Left ventricle myocardium superior (tissue), 1 donor: Measurements from ENCODE around the gene GKN1. TPM values are rescaled to one million over a fixed set of nuclear protein-coding genes. Genes with fewer than 3 reads are reported as not detected.
A peak's percentile ranks its signal among the peaks of the same experiment; 100 is the strongest.

Experiments used
- ATAC-seq: fragments of 200-7000 bp; cut with Tn5 transposase; one replicate; pipeline ENCODE4 v1.9.1; 2020; ENCODE audit warnings: mild to moderate bottlenecking, moderate library complexity
- DNase-seq: peaks from one replicate; pipeline ENCODE4 v3.0.0-alpha.2; 2020
- intact Hi-C: fragments of 100-400 bp; cut with micrococcal nuclease; formaldehyde crosslinking; loops from one replicate; pipeline ENCODE4 v1.11.0; 2022
- total RNA-seq: library from RNA; stranded (reverse); fragmentation: NEBNext Ultra II Directional; extraction: Animal tissue kit (Norgen Biotek cat#: 25700); gene quantifications from one replicate; pipeline ENCODE4 v1.2.1, GENCODE V29; 2021
- donor health status: DM: no; HTN: yes; CAD: no; lungs with severe emphysema.

Gene GKN1
- total RNA-seq, 1 donor from 2014 or later: not detected

DNA sequence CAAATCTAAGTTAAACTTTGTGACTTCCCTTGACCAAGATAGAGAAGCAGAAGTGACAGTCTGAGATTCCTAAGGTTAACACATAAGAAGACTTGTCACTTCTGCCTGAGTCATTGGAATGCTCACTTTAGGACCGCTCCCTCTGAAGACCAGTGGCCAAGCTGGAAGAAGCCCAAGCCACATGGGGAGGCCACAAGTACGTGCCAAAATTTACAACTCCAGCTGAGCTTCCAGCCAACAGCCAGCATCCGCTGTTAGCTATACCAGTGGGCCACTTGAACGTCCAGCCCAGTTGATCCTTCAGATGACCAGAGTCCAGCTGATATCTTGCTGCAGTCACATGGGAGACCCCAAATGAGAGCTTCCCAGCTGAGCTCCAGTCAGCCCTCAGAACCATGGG lies 20.4 kb downstream of the GKN1 start:
- ATAC-seq: peak; percentile 83
- DNase-seq: peak; percentile 69
- intact Hi-C loops: no loop called here

GRCh38 chr2:68995916-68996315 lies 21.5 kb downstream of the GKN1 start:
- intact Hi-C loops: no loop called here
- DNase-seq (no peak), ATAC-seq (no peak)

- intact Hi-C loops: no loop called here
- no peak for DNase-seq
- no peak for ATAC-seq
Observed at GRCh38 chr2:68997401-68997800, 23.0 kb downstream of the GKN1 start.

- DNase-seq (no peak), ATAC-seq (no peak)
- intact Hi-C loops: no loop called here
Observed at GRCh38 chr2:69001879-69002278, 27.4 kb downstream of the GKN1 start.

GRCh38 chr2:69003731-69004130 lies 29.3 kb downstream of the GKN1 start:
- no peak for DNase-seq
- no peak for ATAC-seq
- intact Hi-C loops: no loop called here

GRCh38 chr2:69007169-69007568 lies 32.7 kb downstream of the GKN1 start:
- DNase-seq: no peak
- intact Hi-C loops: no loop called here
- ATAC-seq: no peak

- intact Hi-C loops: no loop called here
- no peak for DNase-seq
- no peak for ATAC-seq
Observed at GRCh38 chr2:69007603-69008002, 33.2 kb downstream of the GKN1 start.

DNA sequence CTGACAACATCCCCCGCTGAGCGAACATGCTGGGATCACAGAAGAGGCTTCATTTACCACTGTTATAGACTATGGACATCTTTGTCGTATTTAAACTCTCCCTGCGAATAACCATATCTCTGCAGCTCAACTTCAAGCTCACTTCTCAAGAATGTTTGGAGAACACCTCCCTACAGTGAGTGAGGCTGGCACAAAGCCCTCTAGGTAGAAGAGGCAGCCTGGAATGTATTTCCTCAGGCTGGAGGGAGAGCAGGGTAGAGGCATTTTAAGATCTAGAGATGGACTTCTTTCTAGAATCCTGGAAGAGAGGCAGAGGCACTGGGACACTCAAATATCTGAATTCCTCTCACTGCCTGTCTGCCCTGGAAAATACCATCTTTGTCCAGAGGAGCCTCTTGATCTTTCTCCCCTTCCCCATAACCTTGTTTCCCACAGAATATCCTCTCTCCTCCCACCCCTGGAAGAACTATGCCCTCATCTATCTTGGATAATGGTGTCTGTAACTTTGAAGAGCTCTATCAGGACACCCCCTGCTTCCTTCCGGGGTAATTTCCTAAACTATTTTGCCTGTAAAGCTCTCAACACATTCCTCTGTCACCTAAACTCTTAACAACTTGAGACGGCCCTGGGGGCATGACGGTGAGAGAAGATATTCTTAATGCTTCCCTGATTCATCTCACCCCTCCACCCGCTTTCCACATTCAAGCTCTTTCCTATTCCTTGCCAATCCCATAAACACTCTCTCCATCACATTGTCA lies 36.2 kb downstream of the GKN1 start:
- intact Hi-C loops: no loop called here
- ATAC-seq: no peak

GRCh38 chr2:69011611-69012157 lies 37.2 kb downstream of the GKN1 start:
- intact Hi-C loops: no loop called here
- ATAC-seq: no peak
- DNase-seq: no peak

More for the DNA sequence above, 36.2 kb downstream of the GKN1 start:
- no peak for DNase-seq

GRCh38 chr2:69012310-69013141 lies 38.1 kb downstream of the GKN1 start:
- DNase-seq (peak; percentile 83), ATAC-seq (peak; percentile 78)
- intact Hi-C loops: no loop called here

DNA sequence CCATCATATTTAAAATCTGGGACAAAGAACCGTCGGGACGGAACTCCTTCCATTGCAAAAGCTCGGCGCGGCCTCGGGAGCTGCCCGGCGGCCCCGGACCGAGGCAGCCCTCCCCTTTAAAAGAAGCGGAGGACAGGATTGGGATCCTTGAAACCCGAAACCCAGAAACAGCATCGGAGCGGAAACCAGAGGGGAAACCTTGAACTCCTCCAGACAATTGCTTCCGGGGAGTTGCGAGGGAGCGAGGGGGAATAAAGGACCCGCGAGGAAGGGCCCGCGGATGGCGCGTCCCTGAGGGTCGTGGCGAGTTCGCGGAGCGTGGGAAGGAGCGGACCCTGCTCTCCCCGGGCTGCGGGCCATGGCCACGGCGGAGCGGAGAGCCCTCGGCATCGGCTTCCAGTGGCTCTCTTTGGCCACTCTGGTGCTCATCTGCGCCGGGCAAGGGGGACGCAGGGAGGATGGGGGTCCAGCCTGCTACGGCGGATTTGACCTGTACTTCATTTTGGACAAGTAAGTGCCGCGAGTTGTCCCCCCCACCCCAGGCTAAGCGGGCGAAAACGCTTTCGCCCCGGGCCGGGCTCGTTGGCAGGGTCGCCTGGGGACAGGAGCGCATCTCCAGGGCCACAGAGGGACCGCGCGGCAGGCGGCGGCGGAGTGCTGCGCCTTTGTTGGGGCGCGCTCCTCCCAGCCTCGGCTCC lies 38.9 kb downstream of the GKN1 start, which contains the start of gene ANTXR1:
TSS of gene ANTXR1 (plus strand) at position 38 of the 698 bp plus-strand sequence. CDS start at position 359, 321 bp downstream.
- ATAC-seq (peak; percentile 79), DNase-seq (peak; percentile 62)
- intact Hi-C loops: no loop called here

- DNase-seq (no peak), ATAC-seq (no peak)
- intact Hi-C loops: no loop called here
Observed at GRCh38 chr2:69013840-69014821, 39.7 kb downstream of the GKN1 start.

DNA sequence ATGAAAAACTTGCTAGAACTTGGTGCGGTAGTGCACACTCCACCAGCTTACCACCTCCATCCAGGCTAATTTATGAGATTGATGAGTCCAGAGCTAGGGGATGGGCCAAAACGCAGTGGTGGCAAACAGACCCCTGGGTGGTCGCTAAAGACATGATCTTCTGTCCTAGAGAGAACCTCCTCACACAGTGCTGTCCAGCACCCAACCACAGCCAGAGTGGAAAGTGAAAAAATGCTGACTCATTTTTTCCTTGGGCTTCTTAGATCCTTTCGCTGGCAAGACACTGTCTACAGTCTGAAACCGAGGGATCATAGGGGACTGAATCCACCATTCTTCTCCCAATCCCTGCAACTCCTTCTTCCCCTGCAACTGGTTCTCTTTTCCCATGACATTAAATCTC lies 42.6 kb downstream of the GKN1 start:
- ATAC-seq (no peak), DNase-seq (no peak)
- intact Hi-C loops: no loop called here

GRCh38 chr2:69017835-69018234 lies 43.4 kb downstream of the GKN1 start:
- intact Hi-C loops: no loop called here
- ATAC-seq: no peak
- no peak for DNase-seq

DNA sequence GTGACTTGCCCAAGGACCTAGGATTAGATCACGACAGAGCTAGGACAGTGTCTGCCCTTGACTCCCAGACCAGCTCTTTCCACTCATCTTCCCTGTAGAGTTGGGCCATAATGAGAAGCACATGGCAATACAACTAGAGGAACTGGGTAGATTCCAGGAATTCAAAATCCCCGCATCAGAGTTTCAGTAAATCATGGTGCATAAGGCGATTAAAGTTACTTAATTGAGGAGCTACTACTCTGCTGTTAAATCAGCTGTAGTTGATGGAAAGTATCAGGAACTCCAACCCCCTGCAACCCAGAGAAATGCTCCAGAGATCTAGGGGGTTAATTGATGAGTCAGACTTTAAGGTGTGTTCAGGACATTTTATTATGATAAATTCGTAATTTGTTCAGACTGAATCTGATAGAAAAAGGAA lies 44.3 kb downstream of the GKN1 start:
- no peak for ATAC-seq
- no peak for DNase-seq
- intact Hi-C loops: no loop called here

DNA sequence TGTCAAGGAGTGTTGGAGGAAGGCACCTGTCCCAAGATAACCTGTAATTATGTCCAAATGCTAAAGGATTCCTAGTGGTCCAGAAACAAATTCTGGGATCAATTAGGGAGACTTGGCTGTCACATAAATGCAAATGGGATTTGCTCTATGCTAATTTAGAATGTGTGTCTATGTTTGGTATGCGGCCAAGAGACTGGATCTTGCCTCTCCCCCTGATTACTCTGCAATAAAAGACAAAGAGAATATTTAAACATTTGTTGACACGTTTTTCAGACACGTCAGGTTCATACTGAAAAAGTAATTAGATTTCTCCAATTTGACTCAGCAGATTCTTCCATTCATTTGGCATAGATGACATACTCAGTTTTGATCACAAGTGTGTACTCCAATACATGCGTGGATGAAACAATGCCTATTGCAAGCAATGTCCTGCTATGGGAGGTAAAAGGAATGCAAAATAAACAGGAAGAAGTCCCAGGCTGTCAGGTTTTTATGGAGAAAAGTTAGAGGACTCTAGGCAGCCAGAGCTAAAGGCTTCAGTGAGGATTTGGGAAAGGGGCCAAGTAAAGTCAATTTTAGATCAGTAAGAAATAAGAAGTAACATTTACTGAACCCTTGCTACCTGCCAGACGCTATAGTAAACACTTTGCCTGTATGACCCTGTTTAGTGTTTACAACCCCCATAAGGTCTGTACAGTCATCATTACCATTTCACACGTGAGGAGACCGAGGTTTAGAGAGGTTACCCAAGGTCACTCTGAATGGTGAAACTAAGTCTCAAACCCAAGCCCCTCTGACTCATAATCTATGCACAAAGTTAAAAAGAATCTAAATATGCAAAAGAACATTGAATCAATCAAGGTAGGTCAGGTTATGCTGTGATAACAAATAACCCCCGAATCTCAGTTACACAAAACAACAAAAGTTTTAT lies 46.3 kb downstream of the GKN1 start:
- ATAC-seq: no peak
- intact Hi-C loops: no loop called here
- no peak for DNase-seq

DNA sequence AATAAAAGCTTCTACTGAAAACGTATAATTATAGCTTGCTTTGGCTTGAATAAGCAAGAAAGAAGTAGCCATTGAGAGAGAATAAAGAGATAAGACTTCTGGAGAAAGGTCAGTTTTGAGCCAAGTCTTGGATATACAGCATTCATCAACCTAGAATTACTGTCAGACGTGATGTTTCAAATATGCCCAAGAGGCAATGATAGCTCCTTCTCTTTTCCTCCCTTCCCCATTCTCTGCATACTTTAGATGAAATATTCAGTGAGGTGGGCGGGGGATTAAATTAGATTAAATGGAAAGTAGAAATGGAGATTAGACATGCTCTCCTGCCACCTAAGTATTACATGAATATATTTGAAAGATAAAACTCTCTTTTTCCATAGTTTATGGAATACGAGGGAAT lies 47.3 kb downstream of the GKN1 start:
- no peak for ATAC-seq
- intact Hi-C loops: no loop called here
- DNase-seq: no peak
